GM19193 (cell line): ENCODE measurements around the gene KRT76.

Source experiments
- POLR2A ChIP-seq: IDR thresholded peaks from 4 replicates; pipeline ENCODE4 v1.6.1; 2011; ENCODE audit not compliant: insufficient read depth, insufficient read length; ENCODE audit errors: extremely low read depth

The KRT76 gene

DNA sequence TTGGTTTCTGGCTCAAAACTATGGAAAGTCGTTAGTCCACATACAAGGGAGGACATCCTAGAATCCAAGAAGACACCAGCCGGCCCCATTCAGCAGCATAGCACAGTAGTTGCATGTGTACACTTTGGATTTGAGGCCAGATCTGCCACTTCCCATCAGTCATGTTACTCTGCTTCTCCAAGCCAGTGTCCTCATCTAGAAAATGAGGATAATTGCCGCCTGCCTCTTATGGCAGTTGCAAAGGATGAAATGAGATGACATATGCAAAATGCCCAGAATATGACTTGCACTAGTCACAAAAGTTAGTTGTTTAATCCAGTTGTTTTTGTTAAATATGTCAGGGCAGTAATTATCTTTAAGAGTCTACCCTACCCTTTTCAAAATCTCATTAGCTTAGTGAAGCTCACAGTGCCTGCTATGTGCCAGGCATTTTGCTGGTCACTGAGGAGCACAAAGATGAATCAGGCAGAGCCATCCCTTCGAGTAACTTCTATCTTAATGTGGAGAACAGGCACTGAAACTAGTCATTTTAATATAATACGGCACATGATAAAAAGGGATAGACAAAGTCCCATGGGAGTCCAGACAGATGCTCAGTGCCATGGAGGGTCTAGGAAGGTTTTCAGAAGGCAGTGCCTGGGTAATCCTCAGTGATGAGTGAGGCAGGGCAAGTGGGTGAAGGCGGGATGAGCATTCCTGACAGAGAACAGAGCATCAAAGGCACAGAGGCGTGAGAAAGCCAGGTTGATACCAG lies 6.6 kb upstream of the KRT76 start:
- TF ChIP-seq POLR2A = no peak

DNA sequence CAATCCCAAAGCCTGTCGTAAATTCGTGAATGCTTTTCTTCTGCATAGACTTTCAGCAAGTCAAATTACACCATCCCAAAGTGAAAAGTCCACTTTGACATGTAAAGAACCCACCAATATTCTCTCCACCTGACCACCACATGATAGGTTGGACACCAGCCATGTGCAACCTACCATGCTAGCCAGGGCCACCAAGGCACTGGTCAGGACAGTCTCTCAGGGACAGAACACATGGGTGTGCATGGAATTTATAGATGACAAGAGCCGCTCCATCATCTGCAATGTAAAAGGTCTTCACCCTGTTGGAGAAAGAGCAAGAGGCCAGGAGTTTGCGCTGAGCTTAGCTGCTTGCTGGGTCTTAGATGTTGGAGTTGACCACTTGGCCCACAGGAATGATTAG lies 5.4 kb upstream of the KRT76 start:
- no peak for TF ChIP-seq POLR2A

DNA sequence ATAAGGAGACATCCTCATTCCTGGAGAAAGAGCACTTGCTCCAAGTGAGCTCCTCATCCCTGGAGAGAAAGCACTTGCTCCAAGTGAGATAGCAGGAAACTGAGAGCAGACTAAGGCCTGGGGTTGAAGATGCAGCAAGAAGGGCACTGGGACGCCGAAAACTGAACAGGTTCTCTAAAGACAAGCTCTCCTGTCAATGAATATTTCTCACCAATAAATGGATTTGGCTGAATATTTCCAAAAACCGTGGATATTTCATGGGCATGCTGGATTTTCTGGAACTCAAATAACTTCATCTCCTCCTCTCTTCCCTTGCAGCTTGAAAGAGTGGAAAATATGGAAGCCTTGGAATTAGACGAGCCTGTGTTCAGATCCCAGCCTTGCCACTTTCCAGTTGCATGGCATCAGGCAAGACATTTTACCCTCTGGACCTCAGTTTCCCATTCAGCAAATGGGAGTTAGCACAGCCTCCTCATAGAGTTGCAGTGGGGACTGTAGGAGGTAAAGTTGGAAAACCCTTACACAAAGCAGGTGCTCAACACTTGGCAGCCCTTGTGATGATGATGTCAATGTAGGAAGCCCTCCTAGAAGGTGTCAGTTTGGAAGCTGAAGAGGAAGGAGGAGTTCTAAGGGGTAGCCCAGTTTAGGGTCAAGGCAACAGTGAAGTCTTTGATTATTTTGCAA lies 4.4 kb upstream of the KRT76 start:
- TF ChIP-seq POLR2A = no peak

DNA sequence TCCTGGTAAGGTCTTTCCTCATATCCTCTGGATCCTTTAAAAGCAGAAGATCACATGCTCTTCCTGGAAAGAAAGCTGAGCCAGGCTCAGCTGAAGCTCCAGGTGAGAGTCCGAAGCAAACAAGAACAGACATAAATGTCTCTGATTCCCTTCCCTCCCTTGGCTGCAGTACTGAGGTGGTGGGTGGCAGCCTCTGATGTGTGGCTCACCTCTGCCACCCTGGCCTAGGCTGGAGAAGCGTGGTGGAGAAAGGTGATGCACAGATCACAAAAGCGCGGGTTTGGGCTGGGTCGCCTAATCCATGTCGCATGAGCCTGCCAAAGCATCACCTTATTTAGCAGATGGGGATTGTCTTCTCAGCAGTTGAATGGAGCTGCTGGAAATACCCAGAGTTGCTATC lies 2.8 kb upstream of the KRT76 start:
- no peak for TF ChIP-seq POLR2A

DNA sequence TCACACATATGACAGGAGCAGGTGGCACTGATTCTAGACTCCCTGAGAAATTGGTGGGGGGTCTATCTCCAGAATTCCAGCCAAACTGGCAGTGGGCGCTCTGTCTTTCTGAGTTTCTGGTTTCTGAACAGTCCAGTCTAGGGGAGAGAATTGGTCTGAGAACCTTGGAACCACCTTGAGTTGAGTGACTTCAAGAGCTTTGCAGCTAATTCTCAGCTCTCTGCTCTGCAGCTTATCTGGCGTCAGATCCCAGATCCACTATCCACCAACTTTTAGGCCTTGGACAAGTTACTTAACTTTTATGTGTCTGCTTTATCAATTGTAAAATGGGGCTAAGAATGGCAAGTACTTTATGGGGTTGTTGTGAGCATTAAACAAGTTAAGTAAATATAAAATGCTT lies 1.7 kb upstream of the KRT76 start:
- no peak for TF ChIP-seq POLR2A

DNA sequence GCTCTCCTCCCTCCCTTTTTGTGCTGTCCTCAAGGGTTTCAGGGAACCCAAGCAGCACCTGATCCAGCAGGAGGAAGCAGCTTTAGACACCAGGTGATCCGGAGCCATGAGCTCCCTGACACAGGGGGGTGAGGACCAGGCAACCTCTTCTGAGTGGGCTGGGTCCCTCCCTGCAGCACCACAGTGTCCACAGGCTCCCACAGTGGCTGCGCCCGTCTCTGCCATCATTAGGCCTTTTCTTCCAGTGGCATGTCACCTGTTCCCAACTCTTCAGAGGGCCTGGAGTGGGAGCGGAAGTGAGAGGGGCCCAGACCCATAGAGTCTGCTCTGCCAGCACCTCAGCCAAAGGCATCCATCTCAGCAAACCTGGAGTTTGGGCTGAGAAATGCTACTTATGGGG lies 421 bp upstream of the KRT76 start:
- TF ChIP-seq POLR2A = no peak

DNA sequence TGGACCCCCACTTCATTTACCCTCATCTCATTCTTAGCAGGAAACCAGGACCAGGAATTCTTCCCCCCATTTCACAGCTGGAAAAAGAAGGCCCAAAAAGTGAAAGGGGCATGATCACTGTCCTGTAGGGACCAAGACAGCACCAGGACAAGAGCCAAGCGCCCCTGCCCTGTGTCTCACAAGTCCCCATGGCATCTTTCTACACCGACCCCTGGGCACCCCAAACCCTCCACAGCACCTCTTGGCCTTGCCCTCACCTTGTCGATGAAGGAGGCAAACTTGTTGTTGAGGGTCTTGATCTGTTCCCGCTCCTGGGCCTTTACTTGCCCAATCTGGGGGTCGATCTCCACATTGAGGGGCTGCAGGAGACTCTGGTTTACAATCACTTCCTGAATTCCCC lies 710 bp downstream of the KRT76 start:
- TF ChIP-seq POLR2A = no peak

DNA sequence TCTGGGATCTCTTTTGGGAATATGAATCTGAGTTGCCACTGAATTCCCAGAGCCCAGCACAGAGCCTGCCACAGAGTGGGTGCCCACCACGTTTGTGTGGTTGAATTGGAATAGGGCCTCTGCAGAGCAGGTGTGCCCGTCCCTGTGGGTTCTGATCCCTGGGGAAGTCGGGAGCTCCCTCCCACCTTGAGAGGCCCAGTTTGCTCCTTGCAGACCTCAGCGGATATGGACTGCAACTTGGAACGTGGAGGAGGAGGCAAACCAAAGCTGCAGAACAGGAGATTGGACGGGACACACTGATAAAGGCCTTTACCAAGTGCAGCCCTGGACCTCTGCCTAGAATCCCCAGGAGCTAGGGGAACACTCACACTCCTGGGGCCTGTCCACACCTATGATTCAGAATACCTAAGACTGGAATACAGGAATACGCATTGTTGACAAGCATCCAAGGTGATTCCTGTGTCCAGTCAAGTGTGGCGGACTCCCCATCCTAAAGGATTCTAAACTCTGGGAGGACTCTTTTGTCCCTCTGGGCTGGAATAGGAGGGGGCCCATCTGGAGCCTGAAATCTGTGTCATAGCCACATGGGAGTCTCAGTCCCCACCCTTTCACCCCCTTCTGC lies 2.4 kb downstream of the KRT76 start:
- no peak for TF ChIP-seq POLR2A

DNA sequence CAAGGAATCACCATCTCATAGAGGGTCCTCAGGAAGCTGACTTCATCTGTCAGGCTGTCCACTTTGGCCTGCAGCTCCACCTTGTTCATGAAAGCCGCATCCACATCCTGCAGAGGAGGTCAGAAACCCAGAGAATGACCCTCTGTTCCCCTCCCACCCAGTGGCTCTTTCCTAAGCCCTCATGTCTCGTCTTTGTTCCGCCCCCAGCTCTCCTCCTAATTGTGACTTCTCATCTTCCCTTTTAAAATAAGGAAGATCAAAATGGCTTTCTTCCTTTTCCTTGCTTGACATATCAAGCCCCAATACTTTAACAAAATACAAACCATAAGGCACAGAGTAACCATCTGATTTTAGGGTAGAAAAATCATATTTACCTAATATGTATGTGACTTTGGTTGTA lies 4.4 kb downstream of the KRT76 start:
- TF ChIP-seq POLR2A = no peak

DNA sequence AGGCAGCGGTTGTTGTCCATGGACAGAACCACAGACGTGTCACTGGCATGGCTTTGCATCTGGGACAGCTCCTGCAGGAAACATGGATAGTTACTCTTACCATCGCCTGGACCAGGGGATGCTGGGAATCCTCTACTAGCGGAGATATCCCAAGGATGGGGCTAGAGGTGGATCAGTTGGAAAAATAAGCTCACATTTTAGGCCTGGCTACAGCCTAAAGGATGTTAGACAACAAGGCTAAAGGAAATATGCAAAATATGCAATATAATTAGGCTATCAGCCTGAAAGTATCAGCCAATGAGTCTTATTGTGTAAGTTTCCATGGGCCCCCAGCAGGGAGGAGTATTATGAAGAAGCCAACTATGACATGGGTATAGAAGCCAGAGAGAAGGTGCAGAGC lies 5.0 kb downstream of the KRT76 start:
- no peak for TF ChIP-seq POLR2A

DNA sequence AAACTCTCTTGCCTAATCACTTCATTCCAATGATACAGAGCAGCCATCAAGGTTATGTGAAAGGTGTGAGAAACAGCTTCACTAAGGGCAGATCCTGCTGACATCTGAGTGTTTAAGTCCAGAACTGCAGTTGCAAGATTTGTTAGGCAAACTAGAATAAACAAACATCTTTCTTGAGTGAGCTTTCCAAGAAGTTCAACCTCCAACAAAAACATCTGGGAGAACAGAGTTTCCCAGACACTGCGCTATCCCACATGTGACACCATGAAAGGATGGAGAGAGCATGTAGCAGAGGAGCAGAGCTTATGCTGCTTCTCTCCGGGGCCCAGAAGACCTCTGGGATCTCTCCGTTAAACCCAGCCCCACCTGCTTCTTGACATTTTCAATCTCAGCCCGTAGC lies 5.6 kb downstream of the KRT76 start:
- TF ChIP-seq POLR2A = no peak

DNA sequence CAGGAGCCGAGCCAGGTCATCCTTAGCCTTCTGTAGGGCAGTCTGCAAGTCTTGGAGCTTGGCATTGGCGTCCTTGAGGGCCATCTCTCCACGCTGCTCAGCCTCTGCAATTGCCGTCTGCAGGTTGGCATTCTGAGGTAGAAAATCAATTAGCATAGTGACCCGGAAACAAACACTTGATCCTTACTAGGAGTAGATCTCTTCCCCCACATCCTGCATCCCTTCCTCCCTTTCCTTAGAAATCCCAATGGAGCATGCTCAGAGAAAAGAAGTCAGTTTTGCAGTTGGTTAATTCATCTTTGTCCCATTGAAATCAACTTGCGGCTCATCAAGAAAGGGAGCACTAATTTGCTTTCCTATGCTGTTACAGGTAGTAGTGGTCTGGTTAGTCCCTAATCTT lies 6.1 kb downstream of the KRT76 start:
- no peak for TF ChIP-seq POLR2A

DNA sequence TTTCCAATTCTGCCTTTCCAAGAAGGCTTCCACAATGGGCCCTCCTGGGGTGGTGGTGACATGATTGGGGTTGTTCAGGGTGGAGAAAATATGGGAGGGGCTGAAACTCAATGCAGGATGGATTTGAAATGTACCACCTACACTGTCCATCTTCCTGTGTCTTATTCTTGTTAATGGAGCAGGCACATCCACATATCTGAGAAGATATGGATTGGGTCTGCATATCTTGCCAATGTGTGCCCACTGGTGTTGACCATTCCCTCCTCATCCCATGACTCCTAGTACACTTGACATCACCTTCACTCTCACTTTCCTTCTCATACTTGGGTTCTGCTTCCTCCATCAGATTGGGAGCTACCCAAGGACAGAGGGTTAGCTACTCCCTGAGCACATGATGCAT lies 7.2 kb downstream of the KRT76 start:
- TF ChIP-seq POLR2A = no peak

DNA sequence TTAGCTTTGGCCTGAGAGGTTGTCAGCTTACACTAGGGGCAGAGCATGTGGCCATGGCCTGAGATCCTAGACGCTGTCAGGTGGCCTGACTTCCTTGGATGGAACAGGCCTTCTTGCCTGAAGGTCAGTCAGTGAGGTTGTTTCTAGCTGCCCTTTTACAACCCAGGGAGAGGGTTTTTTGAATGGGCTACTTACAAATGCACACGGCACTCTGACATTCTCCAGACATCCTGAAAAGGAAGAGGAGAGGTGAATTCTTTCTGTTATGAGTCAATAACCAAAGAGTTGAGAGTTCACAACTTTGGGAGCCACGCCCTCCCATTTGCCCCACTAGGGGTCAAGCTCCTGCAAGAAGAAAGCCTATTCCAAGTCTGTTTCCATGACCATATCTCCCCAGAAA lies 7.8 kb downstream of the KRT76 start:
- TF ChIP-seq POLR2A = no peak

DNA sequence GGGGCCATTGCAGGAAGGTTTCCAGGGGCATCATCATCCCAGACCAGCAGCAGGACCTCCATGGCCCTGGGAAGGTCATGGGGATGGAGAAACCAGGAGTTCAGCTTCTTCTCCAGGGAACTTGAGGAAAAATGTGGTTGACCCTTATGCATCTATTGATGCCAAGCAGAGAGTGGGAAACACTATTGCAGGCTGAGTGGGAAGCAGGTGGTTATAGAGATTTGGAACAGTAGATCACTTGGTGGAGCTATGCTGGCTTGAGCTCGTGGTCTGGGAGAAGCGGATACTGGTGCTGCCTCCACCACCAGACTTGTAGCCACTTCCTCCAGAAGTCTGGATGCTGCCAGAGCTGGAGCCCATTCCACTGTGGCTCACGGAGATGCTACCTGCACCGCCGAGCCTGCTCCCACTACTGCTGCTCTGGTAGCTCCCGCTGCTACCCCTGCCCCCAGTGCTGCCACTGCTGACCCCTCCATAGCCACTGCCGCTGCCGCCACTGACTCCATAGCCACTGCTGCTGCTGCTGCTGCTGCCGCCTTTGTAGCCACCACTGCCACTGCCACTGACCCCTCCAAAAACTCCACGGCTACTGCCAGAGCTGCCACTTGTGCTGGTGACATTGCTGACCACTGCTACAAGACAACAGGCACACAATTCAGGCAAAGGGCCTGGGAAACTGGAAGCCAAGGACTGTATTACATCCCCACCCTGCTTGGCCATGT lies 8.5 kb downstream of the KRT76 start:
- no peak for TF ChIP-seq POLR2A
